ENCODE measurements around the gene LBHD1. TPM values are rescaled to one million over a fixed set of nuclear protein-coding genes. Genes with fewer than 3 reads are reported as not detected.

LBHD1 gene
- total RNA-seq, 2 donors from 2014 or later = 2.3 to 2.4 TPM

GRCh38 chr11:62613291-62613778, 58.7 kb downstream of the LBHD1 start:
- no peaks in the 10 kb centered on the region for H3K9me3 ChIP-seq
- peaks cover 0 to 28% of the 10 kb centered on the region in 2 donors for H3K4me1 ChIP-seq
- peak overlapping the region in 1 of 2 donors; percentile 78 for H3K4me3 ChIP-seq
- peak overlapping the region; percentile 92 to 97 for H3K27ac ChIP-seq
- no peak for TF ChIP-seq CTCF (IDR thresholded peaks at IDR 0.05)
- no peaks in the 10 kb centered on the region for H3K27me3 ChIP-seq
- DNase-seq (ENCODE audit: low spot score) = no peak
- H3K36me3 ChIP-seq = peaks cover 12% of the 10 kb centered on the region

Other genes starting within 250 kb of the LBHD1 start
- 100 to 1,000 TPM; 270 to 441 TPM for gene AHNAK, start 125.5 kb downstream of the LBHD1 start, total RNA-seq
- 1,000 to 10,000 TPM in 1 of 2 donors, 100 to 1,000 TPM in 1; 707 to 1,175 TPM for gene EEF1G, start 98.4 kb downstream of the LBHD1 start, total RNA-seq
- 1 to 10 TPM; 5.4 to 5.7 TPM for gene TUT1, start 80.7 kb downstream of the LBHD1 start, total RNA-seq
- gene MTA2, start 70.4 kb downstream of the LBHD1 start, total RNA-seq = 10 to 100 TPM; 30.0 to 40.5 TPM
- gene EML3, start 59.5 kb downstream of the LBHD1 start, total RNA-seq = 10 to 100 TPM; 15.8 to 21.3 TPM
- 1 to 10 TPM; 3.2 to 5.3 TPM for gene ROM1, start 59.0 kb downstream of the LBHD1 start, total RNA-seq
- gene B3GAT3, start 50.3 kb downstream of the LBHD1 start, total RNA-seq = 10 to 100 TPM; 12.7 to 14.0 TPM
- 10 to 100 TPM; 71.8 to 78.0 TPM for gene GANAB, start 25.7 kb downstream of the LBHD1 start, total RNA-seq
- gene INTS5, start 19.0 kb downstream of the LBHD1 start, total RNA-seq = 10 to 100 TPM; 12.1 to 19.8 TPM
- 10 to 100 TPM; 40.1 to 44.0 TPM for gene C11orf98, start 7.1 kb downstream of the LBHD1 start, total RNA-seq
- 1 to 10 TPM in 1 of 2 donors, under 1 TPM in 1; 0.41 to 3.7 TPM for gene CSKMT, start 7.0 kb downstream of the LBHD1 start, total RNA-seq
- gene UQCC3, start 594 bp downstream of the LBHD1 start, total RNA-seq = 1 to 10 TPM; 5.0 to 8.7 TPM
- 100 to 1,000 TPM in 1 of 2 donors, 10 to 100 TPM in 1; 77.4 to 116 TPM for gene UBXN1, start 6.8 kb upstream of the LBHD1 start, total RNA-seq
- 1 to 10 TPM; 1.5 to 3.0 TPM for gene LRRN4CL, start 17.3 kb upstream of the LBHD1 start, total RNA-seq
- 10 to 100 TPM; 18.6 to 23.0 TPM for gene BSCL2, start 35.2 kb upstream of the LBHD1 start, total RNA-seq
- gene GNG3, start 35.4 kb upstream of the LBHD1 start, total RNA-seq = not detected
- 10 to 100 TPM; 12.2 to 15.6 TPM for gene HNRNPUL2, start 55.2 kb upstream of the LBHD1 start, total RNA-seq
- 10 to 100 TPM in 1 of 2 donors, 1 to 10 TPM in 1; 9.6 to 11.4 TPM for gene TTC9C, start 56.2 kb upstream of the LBHD1 start, total RNA-seq
- gene ZBTB3, start 81.9 kb upstream of the LBHD1 start, total RNA-seq = 1 to 10 TPM; 5.1 to 7.8 TPM
- 10 to 100 TPM; 32.9 to 34.8 TPM for gene POLR2G, start 89.3 kb upstream of the LBHD1 start, total RNA-seq
- gene TAF6L, start 99.1 kb upstream of the LBHD1 start, total RNA-seq = 1 to 10 TPM; 5.8 to 9.5 TPM
- gene TMEM179B, start 115.1 kb upstream of the LBHD1 start, total RNA-seq = 10 to 100 TPM; 42.5 to 44.8 TPM
- gene TMEM223, start 119.7 kb upstream of the LBHD1 start, total RNA-seq = 10 to 100 TPM; 27.7 TPM
- gene NXF1, start 133.2 kb upstream of the LBHD1 start, total RNA-seq = 10 to 100 TPM; 33.9 to 35.9 TPM
- gene STX5, start 159.8 kb upstream of the LBHD1 start, total RNA-seq = 10 to 100 TPM; 15.2 to 24.7 TPM
- not detected for gene TEX54, start 160.6 kb upstream of the LBHD1 start, total RNA-seq
- gene WDR74, start 167.3 kb upstream of the LBHD1 start, total RNA-seq = 10 to 100 TPM; 17.8 to 26.8 TPM
- 10 to 100 TPM; 27.7 to 64.9 TPM for gene SLC3A2, start 208.6 kb upstream of the LBHD1 start, total RNA-seq
- gene CHRM1, start 249.1 kb upstream of the LBHD1 start, total RNA-seq = not detected